GM18499 (cell line): ENCODE data around the gene HLX.
A peak's percentile ranks its signal among the peaks of the same experiment; 100 is the strongest.

Experiments used
- ATAC-seq: cut with Tn5 transposase; IDR thresholded peaks from one replicate; pipeline ENCODE4 v1.9.1; 2021; ENCODE audit warnings: moderate number of reproducible peaks; ENCODE audit not compliant: insufficient read depth, unreplicated experiment

HLX gene, protein sequence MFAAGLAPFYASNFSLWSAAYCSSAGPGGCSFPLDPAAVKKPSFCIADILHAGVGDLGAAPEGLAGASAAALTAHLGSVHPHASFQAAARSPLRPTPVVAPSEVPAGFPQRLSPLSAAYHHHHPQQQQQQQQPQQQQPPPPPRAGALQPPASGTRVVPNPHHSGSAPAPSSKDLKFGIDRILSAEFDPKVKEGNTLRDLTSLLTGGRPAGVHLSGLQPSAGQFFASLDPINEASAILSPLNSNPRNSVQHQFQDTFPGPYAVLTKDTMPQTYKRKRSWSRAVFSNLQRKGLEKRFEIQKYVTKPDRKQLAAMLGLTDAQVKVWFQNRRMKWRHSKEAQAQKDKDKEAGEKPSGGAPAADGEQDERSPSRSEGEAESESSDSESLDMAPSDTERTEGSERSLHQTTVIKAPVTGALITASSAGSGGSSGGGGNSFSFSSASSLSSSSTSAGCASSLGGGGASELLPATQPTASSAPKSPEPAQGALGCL

DNA sequence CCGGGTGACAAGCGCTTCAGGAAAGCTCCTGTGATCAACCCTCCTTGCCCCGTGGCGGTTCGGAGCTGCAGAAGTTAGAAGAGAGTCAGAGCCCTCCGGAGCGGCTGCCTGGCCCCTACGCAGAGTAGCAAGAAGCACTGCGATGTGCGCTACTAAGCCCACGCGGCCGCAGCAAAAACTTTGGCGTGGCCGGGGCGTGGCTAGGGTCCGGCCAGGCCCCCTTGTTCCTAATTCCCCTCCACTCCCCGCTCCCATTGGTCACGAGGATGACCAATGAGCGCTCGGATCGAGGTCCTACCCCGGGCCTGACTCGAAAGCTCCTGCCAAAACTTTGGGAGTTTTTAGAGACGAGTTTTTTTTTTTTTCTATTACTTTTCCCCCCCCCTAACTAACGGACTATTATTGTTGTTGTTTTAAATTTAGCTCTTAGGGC lies at the start of gene HLX:
TSS of gene HLX (plus strand) at position 368 of the 433 bp plus-strand sequence. CDS start 415 bp downstream, outside the sequence.
- peak; percentile 47 for ATAC-seq

DNA sequence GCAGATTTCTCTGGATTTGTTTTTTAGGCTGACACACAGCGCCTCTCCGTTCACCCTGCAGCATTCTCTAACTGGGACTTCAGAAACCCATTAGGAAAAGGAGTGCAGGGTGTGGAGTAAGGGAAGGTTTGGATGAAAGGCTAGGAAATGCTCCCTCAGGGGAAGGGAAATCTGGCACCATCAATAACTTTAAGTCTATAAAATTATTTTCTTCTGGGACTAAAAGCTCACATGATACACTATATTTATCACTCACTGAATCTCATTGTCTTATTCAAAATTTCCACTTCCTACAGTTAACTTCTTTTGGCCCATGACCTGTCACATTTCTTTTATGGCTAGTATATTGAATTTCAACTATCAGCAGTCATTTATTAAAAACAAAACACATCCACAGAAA lies 45.8 kb upstream of the HLX start:
- no peak for ATAC-seq

DNA sequence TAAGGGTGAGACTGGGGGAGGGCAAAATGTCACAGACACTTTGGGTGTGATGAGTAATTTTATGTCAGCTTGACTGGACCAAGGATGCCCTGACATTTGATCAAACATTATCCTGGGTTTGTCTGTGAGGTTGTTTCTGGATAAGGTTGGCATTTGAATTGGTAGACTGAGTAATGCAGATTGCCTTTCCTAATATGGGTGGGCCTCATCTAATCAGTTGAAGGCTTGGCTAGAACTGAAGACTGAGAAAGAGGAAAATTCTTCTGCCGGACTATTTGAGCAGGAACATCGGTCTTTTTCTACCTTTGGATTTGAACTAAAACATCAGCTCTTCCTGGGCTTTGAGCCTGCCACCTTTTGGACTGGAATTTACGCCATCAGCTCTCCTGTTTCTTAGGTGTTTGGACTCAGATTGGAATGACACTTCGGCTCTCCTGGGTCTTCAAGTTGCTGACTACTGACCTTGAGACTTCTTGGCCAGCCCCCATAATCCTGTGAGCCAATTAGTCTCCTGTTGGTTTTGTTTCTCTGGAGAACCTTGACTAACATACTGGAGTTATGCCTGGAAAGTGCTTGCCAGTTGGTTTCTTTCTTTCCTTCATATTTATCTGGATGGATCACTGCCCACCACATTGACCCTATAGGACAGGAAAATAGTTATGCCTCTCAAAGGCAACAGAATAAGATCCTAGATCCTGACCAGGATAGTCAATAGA lies 44.9 kb upstream of the HLX start:
- ATAC-seq = no peak

DNA sequence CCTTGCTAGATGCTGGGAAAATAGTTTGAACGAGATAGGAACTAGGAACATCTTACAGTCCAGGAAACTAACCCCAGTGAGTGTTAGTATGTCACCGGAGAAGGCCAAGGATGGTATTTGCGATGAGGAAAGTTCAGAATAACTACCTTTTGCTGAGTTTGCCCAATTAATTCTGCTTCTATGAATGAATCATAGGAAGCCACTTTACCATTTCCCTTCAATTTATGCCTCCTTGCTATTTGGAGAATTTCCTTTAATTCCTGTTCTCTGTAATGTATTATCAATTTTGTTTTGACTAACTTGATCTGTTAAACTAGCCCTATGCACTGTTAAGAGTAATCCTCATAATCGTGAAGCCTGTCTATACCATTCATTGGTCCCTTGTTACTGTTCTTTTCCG lies 40.7 kb upstream of the HLX start:
- no peak for ATAC-seq

DNA sequence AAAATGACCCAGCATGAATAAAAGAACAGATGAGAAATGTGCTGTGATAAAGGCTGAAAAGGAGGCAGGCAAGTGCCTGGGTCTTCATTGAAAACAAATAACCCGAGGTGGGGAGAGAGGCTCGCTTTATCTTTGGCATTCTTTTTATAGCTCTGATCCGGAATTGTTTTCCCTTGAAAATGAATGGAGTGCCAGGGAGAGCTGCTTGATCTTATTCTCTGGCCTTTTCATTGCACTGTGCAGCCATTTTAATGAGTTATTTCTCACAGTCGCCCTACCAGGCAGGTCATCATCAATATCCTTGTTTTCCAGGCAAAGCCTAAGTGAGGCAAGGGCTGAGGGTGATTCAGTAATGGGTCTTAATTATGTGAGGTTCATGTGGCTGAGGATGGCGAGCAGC lies 39.8 kb upstream of the HLX start:
- ATAC-seq = no peak

DNA sequence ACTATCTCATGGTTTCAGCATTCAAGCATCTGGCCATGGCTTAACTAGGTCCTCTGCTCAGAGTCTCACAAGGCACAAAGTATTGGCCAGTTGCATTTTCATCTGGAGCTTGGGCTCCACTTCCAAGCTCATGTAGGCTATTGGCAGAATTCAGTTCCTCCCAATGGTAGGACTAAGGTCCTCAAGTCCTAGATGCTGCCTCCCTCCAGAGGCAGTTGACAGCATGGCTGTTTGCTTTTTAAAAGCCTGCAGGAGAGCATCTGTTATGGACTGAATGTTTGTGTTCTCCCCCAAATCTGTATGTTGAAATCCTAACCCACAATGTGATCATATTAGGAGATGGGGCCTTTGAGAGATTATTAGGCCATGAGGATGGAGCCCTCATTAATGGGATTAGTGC lies 38.0 kb upstream of the HLX start:
- ATAC-seq = no peak

DNA sequence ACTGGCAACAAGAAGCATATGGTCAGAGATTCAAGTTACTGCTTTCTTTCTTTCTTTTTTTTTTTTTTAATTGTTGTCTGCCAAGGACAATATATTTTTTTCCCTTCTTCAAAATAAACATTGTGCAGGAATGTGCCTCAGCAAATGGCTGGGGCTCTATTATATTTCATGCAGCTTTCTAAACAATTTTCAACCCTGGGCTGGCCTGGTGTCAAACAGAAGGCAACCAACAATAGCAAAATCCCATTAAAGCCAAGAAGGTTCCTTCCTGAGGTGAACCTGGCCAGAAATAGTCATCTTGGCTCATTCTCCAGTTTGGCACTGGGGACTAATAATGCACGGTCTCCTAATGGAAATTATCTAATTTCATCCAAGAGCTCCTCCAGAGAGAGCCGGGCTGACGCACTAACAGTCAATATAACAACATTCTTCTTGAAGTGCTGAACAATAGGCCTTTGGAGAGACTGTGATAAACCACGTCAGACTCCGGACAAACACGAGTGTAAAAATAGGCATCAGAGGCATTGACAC lies 35.7 kb upstream of the HLX start:
- no peak for ATAC-seq

DNA sequence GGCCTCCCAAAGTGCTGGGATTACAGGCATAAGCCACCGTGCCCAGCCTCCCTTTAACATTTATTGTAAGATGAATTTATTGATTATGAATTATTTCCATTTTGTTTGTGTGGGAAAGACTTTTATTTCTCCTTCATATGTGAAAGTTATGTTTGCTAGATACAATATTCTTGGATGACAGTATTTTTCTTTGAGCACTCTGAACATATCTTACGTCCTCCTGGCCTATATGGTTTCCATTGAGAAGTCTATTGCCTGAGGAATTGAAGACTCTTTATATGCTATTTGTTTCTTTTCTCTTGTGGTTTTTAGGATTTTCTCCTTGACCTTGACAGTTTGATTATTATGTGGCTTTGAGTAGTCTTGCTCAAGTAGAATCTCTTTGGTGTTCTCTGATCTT lies 26.8 kb upstream of the HLX start:
- no peak for ATAC-seq

DNA sequence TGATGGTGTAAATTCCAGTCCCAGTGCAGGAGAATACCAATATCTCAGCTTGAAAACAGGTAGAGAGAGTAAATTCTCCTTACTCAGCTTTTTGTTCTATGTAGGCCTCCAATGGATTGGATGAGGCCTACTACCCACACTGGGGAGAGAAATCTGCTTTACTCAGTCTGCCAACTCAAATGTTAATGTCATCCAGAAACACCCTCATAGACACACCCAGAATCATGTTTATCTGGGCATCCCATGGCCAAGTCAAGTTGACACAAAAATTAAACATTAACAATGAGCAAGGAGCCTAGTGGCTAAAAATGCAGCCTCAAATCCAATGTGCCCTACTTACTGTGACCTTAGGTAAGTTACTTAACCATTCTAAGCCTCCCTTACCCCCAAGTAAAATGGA lies 6.9 kb upstream of the HLX start:
- ATAC-seq = no peak

DNA sequence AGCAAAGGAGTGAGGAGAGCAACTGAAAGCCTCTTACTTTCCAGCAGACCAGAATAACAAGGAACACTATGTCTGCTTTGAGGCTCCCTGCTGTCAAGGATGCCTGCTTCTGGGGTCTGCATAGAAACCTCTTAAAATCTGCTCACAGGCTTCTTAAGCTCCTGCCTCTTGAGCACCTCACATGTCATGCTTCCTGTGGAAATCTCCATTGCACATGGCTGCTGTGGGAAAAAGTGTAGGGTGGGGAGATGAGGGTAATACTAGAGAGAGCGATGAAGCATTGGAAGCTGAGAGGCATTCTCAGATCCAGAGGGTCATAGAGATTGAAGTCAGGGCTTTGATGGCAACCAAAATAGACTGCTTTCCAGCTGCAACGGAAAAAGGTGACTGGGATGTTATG lies 6.2 kb upstream of the HLX start:
- ATAC-seq = no peak

DNA sequence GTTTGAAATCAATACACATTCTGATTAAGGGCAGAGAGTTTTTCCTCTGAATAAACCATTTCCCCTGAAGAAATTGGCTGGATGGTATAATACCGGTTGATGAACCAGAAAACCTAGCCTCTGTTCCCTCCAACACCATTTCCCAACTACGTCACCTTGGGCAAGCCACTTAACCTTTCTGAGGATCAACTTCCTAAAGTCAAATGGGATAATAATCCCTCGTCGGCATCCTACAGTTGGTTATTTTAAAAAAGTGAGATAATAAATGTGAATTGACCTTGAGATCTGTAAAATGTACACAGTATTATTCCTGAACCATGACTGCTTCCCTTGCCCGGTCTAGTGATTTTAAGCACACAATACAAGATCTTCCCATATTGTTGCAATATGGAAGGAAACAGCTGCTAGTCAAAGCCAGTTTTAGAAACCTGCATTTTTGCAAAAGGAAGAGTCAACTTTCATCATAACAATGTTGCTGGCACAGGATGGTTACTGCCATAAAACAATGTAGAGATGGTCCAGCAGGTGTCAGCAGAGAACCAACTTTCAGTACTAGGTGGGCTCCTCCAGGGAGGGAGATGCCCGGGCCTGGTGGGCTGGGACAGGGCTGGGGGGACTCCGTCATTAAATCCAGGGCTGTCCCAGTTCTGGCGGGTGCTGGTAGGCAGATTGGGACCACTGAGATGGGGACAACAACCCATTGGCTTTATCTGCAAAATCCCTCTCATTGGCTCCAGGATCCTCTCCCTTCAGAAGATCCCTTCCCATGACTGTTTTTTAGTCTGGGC lies 5.2 kb upstream of the HLX start:
- no peak for ATAC-seq

DNA sequence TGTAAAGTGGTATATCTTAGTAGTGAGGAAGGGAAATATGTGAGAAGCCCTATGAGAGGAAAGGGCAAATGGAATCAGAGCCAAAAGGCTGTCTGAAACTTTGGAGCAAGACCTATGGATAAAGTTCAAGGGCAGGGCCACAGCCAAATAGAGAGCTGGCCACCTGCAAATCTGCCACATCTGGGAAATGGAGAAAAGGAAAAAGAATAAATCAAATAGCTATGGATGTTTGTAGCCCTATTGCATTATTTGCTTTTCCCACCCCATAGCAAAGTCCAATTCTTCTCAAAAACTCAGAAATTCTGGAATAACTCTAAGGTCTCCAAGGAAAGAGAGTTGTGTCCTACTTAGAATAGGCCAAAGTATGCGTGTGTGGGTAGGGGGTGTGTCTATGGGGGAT lies 4.0 kb upstream of the HLX start:
- no peak for ATAC-seq

DNA sequence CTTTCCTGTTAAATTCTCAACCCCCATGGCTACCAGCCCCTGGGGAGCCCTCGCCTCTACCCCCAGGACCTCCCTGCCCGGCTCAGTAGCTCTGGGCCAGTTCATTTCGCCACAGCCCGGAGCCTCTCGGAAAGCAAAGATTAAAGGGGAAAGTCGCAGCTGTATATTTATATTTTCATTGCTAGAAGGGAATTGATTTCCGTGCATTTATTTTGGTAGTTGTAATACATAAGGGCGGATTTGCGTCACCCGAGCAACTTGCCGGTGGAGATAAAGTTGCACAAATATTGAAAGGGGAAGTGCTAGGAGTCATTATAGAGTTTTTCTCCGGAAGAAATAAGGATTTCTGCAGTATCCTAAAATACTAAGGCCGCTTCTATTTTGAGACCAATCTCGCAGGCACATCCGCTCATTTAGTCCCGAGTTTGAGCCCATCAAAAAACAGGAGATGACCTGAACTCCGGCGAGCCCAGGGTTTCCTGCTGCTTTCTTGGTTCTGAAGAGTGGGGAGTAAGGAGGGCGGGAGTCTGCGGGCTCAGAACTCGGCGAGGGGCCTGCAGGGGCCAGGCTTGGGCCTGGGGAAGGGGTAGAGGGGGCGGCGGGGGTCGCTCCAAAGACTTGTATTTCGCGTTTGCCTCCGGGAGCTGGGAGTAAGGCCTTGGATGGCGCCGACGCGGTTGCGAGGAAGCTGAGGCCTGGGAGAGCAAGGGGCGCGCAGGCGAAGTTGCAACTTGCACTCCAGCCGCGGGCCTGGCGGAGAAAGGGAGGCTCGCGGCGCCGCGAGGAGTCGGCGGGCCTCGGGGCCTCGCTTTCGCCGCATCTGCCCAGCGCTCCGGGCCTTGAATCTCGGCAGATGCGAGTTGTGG lies 2.5 kb upstream of the HLX start:
- ATAC-seq = no peak

DNA sequence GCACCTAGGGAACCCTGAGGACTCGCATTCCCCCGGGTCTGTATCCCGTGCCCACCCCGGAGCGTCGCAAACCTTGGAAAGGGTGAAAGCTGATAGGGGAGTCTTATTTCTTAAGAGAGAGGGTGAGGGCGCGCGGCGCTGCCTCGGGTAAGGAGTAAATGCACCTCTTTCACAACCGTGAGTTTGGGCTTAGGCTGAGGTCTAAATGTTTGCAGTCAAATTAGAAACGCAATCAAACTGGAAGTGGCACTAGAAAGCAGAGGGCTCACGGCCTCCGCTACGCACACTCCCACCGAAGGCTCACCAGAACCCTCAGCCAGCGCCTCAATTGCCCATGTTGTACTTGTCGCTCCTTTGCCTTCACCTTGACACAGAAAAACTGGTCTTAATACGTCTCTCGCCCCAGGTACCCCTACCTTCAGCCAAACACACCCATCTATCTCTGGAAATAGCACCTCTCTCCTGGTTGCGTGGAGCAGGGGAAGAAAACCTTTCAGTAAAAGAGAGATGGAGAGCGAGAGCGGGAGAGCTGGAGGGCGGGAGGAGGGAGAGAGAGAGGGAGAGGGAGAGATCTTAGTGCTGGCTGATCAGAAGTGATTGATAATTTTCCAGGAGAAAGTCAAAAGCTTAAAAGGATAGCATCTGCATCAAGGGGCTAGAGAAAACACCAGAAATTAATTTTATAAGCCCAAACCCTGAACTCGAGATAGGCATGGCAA lies 1.7 kb upstream of the HLX start:
- ATAC-seq = no peak

DNA sequence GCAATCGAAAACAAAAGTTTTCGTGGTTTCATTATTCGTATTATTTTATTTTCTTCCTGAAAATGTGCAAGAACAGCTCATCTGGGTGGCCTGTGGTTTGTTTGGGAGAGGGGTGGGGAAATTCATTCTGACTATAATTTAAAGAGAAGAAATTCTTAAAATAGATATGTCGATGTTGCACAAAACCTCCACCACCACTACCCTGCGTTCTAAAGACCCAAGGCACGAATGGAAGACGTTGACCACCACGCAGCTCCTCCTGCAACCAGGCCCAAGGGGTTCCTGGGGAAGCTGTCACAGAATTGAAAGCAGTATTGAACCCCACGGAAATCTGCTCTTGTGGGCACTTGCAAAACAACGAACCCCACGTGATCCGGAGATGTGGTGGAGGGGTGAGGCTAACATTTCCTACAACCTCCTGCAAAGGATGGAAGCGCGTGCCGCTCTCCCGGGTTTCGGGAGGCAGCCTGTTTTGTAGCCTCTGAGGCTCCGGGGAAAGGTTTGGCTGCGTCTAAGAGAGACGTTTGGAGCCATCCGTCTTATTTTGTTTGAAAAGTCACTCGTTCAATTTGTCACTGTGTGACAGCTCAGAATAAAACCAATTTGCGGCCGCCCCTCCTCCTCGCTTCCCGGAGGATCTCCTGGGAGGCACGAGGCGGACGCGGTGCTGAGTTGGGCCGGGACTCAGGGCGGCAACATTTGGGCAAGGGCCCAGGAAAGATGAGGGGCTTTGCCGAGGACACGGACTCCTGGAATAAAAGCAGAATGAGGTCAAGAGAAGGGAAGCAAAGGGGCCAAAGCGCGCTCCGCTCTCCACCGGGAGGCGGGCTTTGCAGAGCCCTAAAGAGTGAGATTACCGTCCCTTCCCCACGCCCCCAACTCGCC lies 810 bp upstream of the HLX start:
- peak; percentile 5 for ATAC-seq

DNA sequence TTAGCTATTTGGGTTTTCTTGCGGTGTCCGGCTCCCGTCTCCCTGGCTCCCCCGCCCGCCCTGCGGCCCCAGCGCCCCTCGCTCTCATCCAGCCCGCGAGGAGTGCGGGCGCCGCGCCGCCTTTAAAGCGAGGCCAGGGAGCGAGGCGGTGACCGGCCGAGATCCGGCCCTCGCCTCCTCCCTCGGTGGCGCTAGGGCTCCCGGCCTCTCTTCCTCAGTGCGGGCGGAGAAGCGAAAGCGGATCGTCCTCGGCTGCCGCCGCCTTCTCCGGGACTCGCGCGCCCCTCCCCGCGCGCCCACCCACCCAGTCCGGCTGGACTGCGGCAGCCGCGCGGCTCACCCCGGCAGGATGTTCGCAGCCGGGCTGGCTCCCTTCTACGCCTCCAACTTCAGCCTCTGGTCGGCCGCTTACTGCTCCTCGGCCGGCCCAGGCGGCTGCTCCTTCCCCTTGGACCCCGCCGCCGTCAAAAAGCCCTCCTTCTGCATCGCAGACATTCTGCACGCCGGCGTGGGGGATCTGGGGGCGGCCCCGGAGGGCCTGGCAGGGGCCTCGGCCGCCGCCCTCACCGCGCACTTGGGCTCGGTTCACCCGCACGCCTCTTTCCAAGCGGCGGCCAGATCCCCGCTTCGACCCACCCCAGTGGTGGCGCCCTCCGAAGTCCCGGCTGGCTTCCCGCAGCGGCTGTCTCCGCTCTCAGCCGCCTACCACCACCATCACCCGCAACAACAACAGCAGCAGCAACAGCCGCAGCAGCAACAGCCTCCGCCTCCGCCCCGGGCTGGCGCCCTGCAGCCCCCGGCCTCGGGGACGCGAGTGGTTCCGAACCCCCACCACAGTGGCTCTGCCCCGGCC lies 492 bp downstream of the HLX start:
- ATAC-seq = no peak

DNA sequence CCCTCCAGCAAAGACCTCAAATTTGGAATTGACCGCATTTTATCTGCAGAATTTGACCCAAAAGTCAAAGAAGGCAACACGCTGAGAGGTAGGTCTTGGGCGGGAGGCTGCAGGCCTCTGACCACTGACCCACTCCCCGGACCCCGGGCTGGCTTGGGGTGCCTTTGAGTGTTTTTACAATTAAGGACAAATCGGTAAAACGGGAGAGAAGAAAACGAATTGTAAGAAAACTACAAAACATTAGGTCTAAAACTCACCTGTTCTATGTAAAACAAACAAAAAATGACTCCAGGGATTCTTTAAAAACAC lies 1.1 kb downstream of the HLX start:
- ATAC-seq = no peak
